ENCODE results near the gene SCN4B. TPM values are rescaled to one million over a fixed set of nuclear protein-coding genes. Genes with fewer than 3 reads are reported as not detected.
"Not testable (repeated sequence)": the region's sequence is repeated elsewhere in the genome, so short reads cannot be mapped to it uniquely, and the experiment has no call there.

The SCN4B gene
- total RNA-seq, 2 donors from 2014 or later: not detected

GRCh38 chr11:118184784-118185579, 32.4 kb upstream of the SCN4B start:
- Mint-ChIP-seq H3K27me3 (peaks cover 13 to 28% of the 10 kb centered on the region in 2 donors), H3K4me1 (ENCODE audit: low read depth in 2 of 2) (no peaks in the 10 kb centered on the region), H3K4me3 (no peak overlapping the region), H3K27ac (no peak overlapping the region), H3K9me3 (no peaks in the 10 kb centered on the region), H3K36me3 (no peaks in the 10 kb centered on the region)
- no peak for ATAC-seq
- no peak for DNase-seq (ENCODE audit: low spot score)

GRCh38 chr11:118183691-118184090, 31.1 kb upstream of the SCN4B start:
- not testable (repeated sequence) for H3K36me3 Mint-ChIP-seq; H3K9me3 Mint-ChIP-seq; DNase-seq (ENCODE audit: low spot score); H3K4me3 Mint-ChIP-seq; H3K4me1 Mint-ChIP-seq (ENCODE audit: low read depth in 2 of 2); H3K27ac Mint-ChIP-seq; ATAC-seq
- peaks cover 18 to 21% of the 10 kb centered on the region in 2 donors for H3K27me3 Mint-ChIP-seq

GRCh38 chr11:118180300-118180703, 27.7 kb upstream of the SCN4B start:
- Mint-ChIP-seq H3K9me3 (no peaks in the 10 kb centered on the region), H3K4me3 (no peak overlapping the region), H3K27me3 (peaks cover 25 to 29% of the 10 kb centered on the region in 2 donors), H3K27ac (no peak overlapping the region), H3K36me3 (no peaks in the 10 kb centered on the region), H3K4me1 (ENCODE audit: low read depth in 2 of 2) (no peaks in the 10 kb centered on the region)
- ATAC-seq (no peak), DNase-seq (ENCODE audit: low spot score) (no peak)

GRCh38 chr11:118176778-118177134, 24.1 kb upstream of the SCN4B start:
- ATAC-seq (no peak), DNase-seq (ENCODE audit: low spot score) (no peak)
- H3K36me3 Mint-ChIP-seq: no peaks in the 10 kb centered on the region
- H3K4me3 Mint-ChIP-seq: no peak overlapping the region
- H3K9me3 Mint-ChIP-seq: no peaks in the 10 kb centered on the region
- no peaks in the 10 kb centered on the region for H3K4me1 Mint-ChIP-seq (ENCODE audit: low read depth in 2 of 2)
- peaks cover 17 to 22% of the 10 kb centered on the region in 2 donors for H3K27me3 Mint-ChIP-seq
- H3K27ac Mint-ChIP-seq: no peak overlapping the region

- no peak within 1 kb of the TSS for H3K4me3 Mint-ChIP-seq
- H3K9me3 Mint-ChIP-seq: no peaks in the 10 kb centered on the region
- no peaks in the 10 kb centered on the region for H3K36me3 Mint-ChIP-seq
- H3K27ac Mint-ChIP-seq: no peak within 1 kb of the TSS
- DNase-seq (ENCODE audit: low spot score) (no peak), ATAC-seq (no peak)
- H3K27me3 Mint-ChIP-seq: peaks cover 17 to 21% of the 10 kb centered on the region in 2 donors
- H3K4me1 Mint-ChIP-seq (ENCODE audit: low read depth in 2 of 2): no peaks in the 10 kb centered on the region
Measured at GRCh38 chr11:118175993-118176777, 23.6 kb upstream of the SCN4B start, which contains the start of gene SCN2B. Gene SCN2B (minus strand): TSS chr11:118176639. CDS start chr11:118176431, 208 bp downstream.

- Mint-ChIP-seq H3K4me3 (no peak overlapping the region), H3K27me3 (peaks cover 19 to 21% of the 10 kb centered on the region in 2 donors), H3K4me1 (ENCODE audit: low read depth in 2 of 2) (no peaks in the 10 kb centered on the region), H3K36me3 (no peaks in the 10 kb centered on the region), H3K27ac (no peak overlapping the region), H3K9me3 (no peaks in the 10 kb centered on the region)
- ATAC-seq: no peak
- no peak for DNase-seq (ENCODE audit: low spot score)
Measured at GRCh38 chr11:118175031-118175992, 22.7 kb upstream of the SCN4B start.

- Mint-ChIP-seq H3K27me3 (peaks cover 15 to 20% of the 10 kb centered on the region in 2 donors), H3K36me3 (no peaks in the 10 kb centered on the region), H3K4me3 (no peak overlapping the region), H3K9me3 (no peaks in the 10 kb centered on the region), H3K4me1 (ENCODE audit: low read depth in 2 of 2) (no peaks in the 10 kb centered on the region), H3K27ac (no peak overlapping the region)
- no peak for DNase-seq (ENCODE audit: low spot score)
- ATAC-seq: no peak
Measured at GRCh38 chr11:118174006-118174567, 21.5 kb upstream of the SCN4B start.

- H3K27ac Mint-ChIP-seq: no peak overlapping the region
- H3K4me1 Mint-ChIP-seq (ENCODE audit: low read depth in 2 of 2): no peaks in the 10 kb centered on the region
- H3K4me3 Mint-ChIP-seq: no peak overlapping the region
- H3K36me3 Mint-ChIP-seq: no peaks in the 10 kb centered on the region
- peaks cover 15 to 20% of the 10 kb centered on the region in 2 donors for H3K27me3 Mint-ChIP-seq
- ATAC-seq: no peak
- H3K9me3 Mint-ChIP-seq: no peaks in the 10 kb centered on the region
- DNase-seq (ENCODE audit: low spot score): no peak
Measured at GRCh38 chr11:118172356-118172755, 19.7 kb upstream of the SCN4B start.

GRCh38 chr11:118171269-118172062, 18.8 kb upstream of the SCN4B start:
- H3K4me1 Mint-ChIP-seq (ENCODE audit: low read depth in 2 of 2): no peaks in the 10 kb centered on the region
- DNase-seq (ENCODE audit: low spot score) (peak; percentile 67), ATAC-seq (peak; percentile 66 to 77)
- H3K27me3 Mint-ChIP-seq: peaks cover 12 to 20% of the 10 kb centered on the region in 2 donors
- H3K4me3 Mint-ChIP-seq: no peak overlapping the region
- no peaks in the 10 kb centered on the region for H3K36me3 Mint-ChIP-seq
- no peaks in the 10 kb centered on the region for H3K9me3 Mint-ChIP-seq
- H3K27ac Mint-ChIP-seq: no peak overlapping the region

- no peak overlapping the region for H3K27ac Mint-ChIP-seq
- no peaks in the 10 kb centered on the region for H3K4me1 Mint-ChIP-seq (ENCODE audit: low read depth in 2 of 2)
- DNase-seq (ENCODE audit: low spot score) (no peak), ATAC-seq (no peak)
- no peaks in the 10 kb centered on the region for H3K9me3 Mint-ChIP-seq
- no peak overlapping the region for H3K4me3 Mint-ChIP-seq
- peaks cover 6 to 14% of the 10 kb centered on the region in 2 donors for H3K27me3 Mint-ChIP-seq
- H3K36me3 Mint-ChIP-seq: no peaks in the 10 kb centered on the region
Measured at GRCh38 chr11:118170882-118171268, 18.3 kb upstream of the SCN4B start.

- Mint-ChIP-seq H3K9me3 (no peaks in the 10 kb centered on the region), H3K27ac (no peak overlapping the region), H3K4me1 (ENCODE audit: low read depth in 2 of 2) (no peaks in the 10 kb centered on the region), H3K4me3 (no peak overlapping the region), H3K27me3 (peaks cover 0 to 9% of the 10 kb centered on the region in 2 donors), H3K36me3 (no peaks in the 10 kb centered on the region)
- no peak for ATAC-seq
- DNase-seq (ENCODE audit: low spot score): no peak
Measured at GRCh38 chr11:118170231-118170630, 17.6 kb upstream of the SCN4B start.

GRCh38 chr11:118169300-118170140, 16.9 kb upstream of the SCN4B start:
- no peak for DNase-seq (ENCODE audit: low spot score)
- peaks cover 2 to 9% of the 10 kb centered on the region in 2 donors for H3K27me3 Mint-ChIP-seq
- H3K4me1 Mint-ChIP-seq (ENCODE audit: low read depth in 2 of 2): no peaks in the 10 kb centered on the region
- no peaks in the 10 kb centered on the region for H3K9me3 Mint-ChIP-seq
- no peaks in the 10 kb centered on the region for H3K36me3 Mint-ChIP-seq
- no peak overlapping the region for H3K27ac Mint-ChIP-seq
- no peak for ATAC-seq
- H3K4me3 Mint-ChIP-seq: no peak overlapping the region
